ENCODE measurements around the gene TBC1D14. TPM values are rescaled to one million over a fixed set of nuclear protein-coding genes. Genes with fewer than 3 reads are reported as not detected.
A peak's percentile ranks its signal among the peaks of the same experiment; 100 is the strongest.

Gene TBC1D14
- total RNA-seq, 1 donor = 39.4 TPM

- no peak overlapping the region for H3K27ac ChIP-seq (ENCODE audit: low read depth, low read length)
- H3K4me1 ChIP-seq (ENCODE audit: insufficient read depth, low read length) = peaks cover 8% of the 10 kb centered on the region
- H3K9me3 ChIP-seq (ENCODE audit: low read depth, low read length) = no peaks in the 10 kb centered on the region
- H3K4me2 ChIP-seq (ENCODE audit: insufficient read depth, low read length) = peak overlapping the region; percentile 89
- H4K20me1 ChIP-seq (ENCODE audit: insufficient read depth, low read length) = peaks cover 30% of the 10 kb centered on the region
- no peak for TF ChIP-seq CTCF (IDR thresholded peaks at IDR 0.05; ENCODE audit: extremely low read depth, low read depth, low read length)
- no peak overlapping the region for H2AFZ ChIP-seq (ENCODE audit: low read length)
- no peaks in the 10 kb centered on the region for H3K27me3 ChIP-seq (ENCODE audit: insufficient read depth, low read length)
- H3K36me3 ChIP-seq (ENCODE audit: insufficient read depth, low read length) = peaks cover 31% of the 10 kb centered on the region
- peaks cover 50% of the 10 kb centered on the region for H3K79me2 ChIP-seq (ENCODE audit: insufficient read depth, low read length)
- peak; percentile 27 for DNase-seq (ENCODE audit: insufficient read length, low spot score, missing footprints)
- H3K4me3 ChIP-seq (ENCODE audit: insufficient read depth, low read length) = no peak overlapping the region
Observed at GRCh38 chr4:7066006-7066405, 156.4 kb downstream of the TBC1D14 start.

GRCh38 chr4:7066493-7066892, 156.9 kb downstream of the TBC1D14 start:
- H3K4me2 ChIP-seq (ENCODE audit: insufficient read depth, low read length) = peak overlapping the region; percentile 89
- no peak for DNase-seq (ENCODE audit: insufficient read length, low spot score, missing footprints)
- peaks cover 8% of the 10 kb centered on the region for H3K4me1 ChIP-seq (ENCODE audit: insufficient read depth, low read length)
- H3K9me3 ChIP-seq (ENCODE audit: low read depth, low read length) = no peaks in the 10 kb centered on the region
- TF ChIP-seq CTCF (IDR thresholded peaks at IDR 0.05; ENCODE audit: extremely low read depth, low read depth, low read length) = no peak
- H3K27ac ChIP-seq (ENCODE audit: low read depth, low read length) = peak overlapping the region; percentile 80
- no peak overlapping the region for H2AFZ ChIP-seq (ENCODE audit: low read length)
- H3K36me3 ChIP-seq (ENCODE audit: insufficient read depth, low read length) = peaks cover 27% of the 10 kb centered on the region
- peak overlapping the region; percentile 91 for H3K4me3 ChIP-seq (ENCODE audit: insufficient read depth, low read length)
- H3K79me2 ChIP-seq (ENCODE audit: insufficient read depth, low read length) = peaks cover 50% of the 10 kb centered on the region
- H4K20me1 ChIP-seq (ENCODE audit: insufficient read depth, low read length) = peaks cover 32% of the 10 kb centered on the region
- peaks cover 4% of the 10 kb centered on the region for H3K27me3 ChIP-seq (ENCODE audit: insufficient read depth, low read length)

GRCh38 chr4:7067126-7067451, 157.5 kb downstream of the TBC1D14 start:
- Histone ChIP-seq H3K4me3 (ENCODE audit: insufficient read depth, low read length) (peak overlapping the region; percentile 91), H4K20me1 (ENCODE audit: insufficient read depth, low read length) (peaks cover 29% of the 10 kb centered on the region), H3K27ac (ENCODE audit: low read depth, low read length) (peak overlapping the region; percentile 80), H3K4me2 (ENCODE audit: insufficient read depth, low read length) (peak overlapping the region; percentile 89), H3K79me2 (ENCODE audit: insufficient read depth, low read length) (peaks cover 47% of the 10 kb centered on the region), H3K9me3 (ENCODE audit: low read depth, low read length) (no peaks in the 10 kb centered on the region), H2AFZ (ENCODE audit: low read length) (peak overlapping the region; percentile 87), H3K4me1 (ENCODE audit: insufficient read depth, low read length) (peaks cover 8% of the 10 kb centered on the region), H3K27me3 (ENCODE audit: insufficient read depth, low read length) (peaks cover 4% of the 10 kb centered on the region), H3K36me3 (ENCODE audit: insufficient read depth, low read length) (peaks cover 21% of the 10 kb centered on the region)
- no peak for DNase-seq (ENCODE audit: insufficient read length, low spot score, missing footprints)
- TF ChIP-seq CTCF (IDR thresholded peaks at IDR 0.05; ENCODE audit: extremely low read depth, low read depth, low read length) = no peak

- Histone ChIP-seq H2AFZ (ENCODE audit: low read length) (peak within 1 kb of the TSS; percentile 88), H3K27ac (ENCODE audit: low read depth, low read length) (peak within 1 kb of the TSS; percentile 80), H3K36me3 (ENCODE audit: insufficient read depth, low read length) (peaks cover 19% of the 10 kb centered on the region), H3K4me2 (ENCODE audit: insufficient read depth, low read length) (peak within 1 kb of the TSS; percentile 89), H3K9me3 (ENCODE audit: low read depth, low read length) (no peaks in the 10 kb centered on the region), H3K27me3 (ENCODE audit: insufficient read depth, low read length) (peaks cover 4% of the 10 kb centered on the region), H4K20me1 (ENCODE audit: insufficient read depth, low read length) (peaks cover 29% of the 10 kb centered on the region), H3K4me1 (ENCODE audit: insufficient read depth, low read length) (peaks cover 8% of the 10 kb centered on the region), H3K4me3 (ENCODE audit: insufficient read depth, low read length) (peak within 1 kb of the TSS; percentile 91), H3K79me2 (ENCODE audit: insufficient read depth, low read length) (peaks cover 46% of the 10 kb centered on the region)
- DNase-seq (ENCODE audit: insufficient read length, low spot score, missing footprints) = peak; percentile 99
- no peak for TF ChIP-seq CTCF (IDR thresholded peaks at IDR 0.05; ENCODE audit: extremely low read depth, low read depth, low read length)
Observed at GRCh38 chr4:7067452-7068278, 158.0 kb downstream of the TBC1D14 start, which contains the start of gene GRPEL1. TSS of gene GRPEL1 (minus strand) at chr4:7068064. CDS start at chr4:7068032, 32 bp downstream.

Measured in osteoblast (primary cell).